DND-41 (cell line): ENCODE results near the gene TM9SF2.

Experiments
- CTCF ChIP-seq: IDR thresholded peaks from 2 replicates; pipeline ENCODE4 v1.5.1; 2012; ENCODE audit warnings: borderline replicate concordance, low read length, moderate library complexity, mild to moderate bottlenecking; ENCODE audit not compliant: poor library complexity, severe bottlenecking; ENCODE audit errors: extremely low read depth
- EZH2 ChIP-seq: IDR thresholded peaks from 3 replicates; pipeline ENCODE4 v1.6.1; 2012; ENCODE audit warnings: borderline replicate concordance, low read depth, mild to moderate bottlenecking, moderate library complexity, low read length, inconsistent platforms; ENCODE audit not compliant: severe bottlenecking

- no peak for TF ChIP-seq CTCF
- TF ChIP-seq EZH2 = no peak
These were observed 51.8 kb downstream of the TM9SF2 start for GRCh38 chr13:99553033-99553432.
